Measurements from ENCODE around the gene KCTD15.

The KCTD15 gene

GRCh38 chr19:33798681-33799111 is 2.0 kb downstream of the KCTD15 start:
- DNase-seq = no peak

- DNase-seq = no peak
Observed at GRCh38 chr19:33799476-33799875, 2.8 kb downstream of the KCTD15 start.

GRCh38 chr19:33800012-33800680 is 3.5 kb downstream of the KCTD15 start:
- DNase-seq = no peak

GRCh38 chr19:33801411-33801810 is 4.7 kb downstream of the KCTD15 start:
- no peak for DNase-seq

- no peak for DNase-seq
Observed at GRCh38 chr19:33802001-33802400, 5.3 kb downstream of the KCTD15 start.

- DNase-seq = no peak
Observed at GRCh38 chr19:33802801-33803200, 6.1 kb downstream of the KCTD15 start.

GRCh38 chr19:33803383-33803782 is 6.7 kb downstream of the KCTD15 start:
- DNase-seq = no peak

- no peak for DNase-seq
Observed at GRCh38 chr19:33804021-33804799, 7.5 kb downstream of the KCTD15 start.

GRCh38 chr19:33805313-33805712 is 8.6 kb downstream of the KCTD15 start:
- no peak for DNase-seq

- no peak for DNase-seq
Observed at GRCh38 chr19:33805840-33806433, 9.3 kb downstream of the KCTD15 start.

- no peak for DNase-seq
Observed at GRCh38 chr19:33806434-33806881, 9.8 kb downstream of the KCTD15 start.

GRCh38 chr19:33808399-33808798 is 11.7 kb downstream of the KCTD15 start:
- DNase-seq = no peak

GRCh38 chr19:33809960-33810359 is 13.3 kb downstream of the KCTD15 start:
- no peak for DNase-seq

GRCh38 chr19:33810821-33811220 is 14.2 kb downstream of the KCTD15 start:
- no peak for DNase-seq

- no peak for DNase-seq
Observed at GRCh38 chr19:33811246-33811645, 14.6 kb downstream of the KCTD15 start.

- DNase-seq = no peak
Observed at GRCh38 chr19:33811736-33812387, 15.2 kb downstream of the KCTD15 start.

- no peak for DNase-seq
Observed at GRCh38 chr19:33812388-33813330, 16.0 kb downstream of the KCTD15 start.

- no peak for DNase-seq
Observed at GRCh38 chr19:33813391-33814101, 16.9 kb downstream of the KCTD15 start.

- DNase-seq = no peak
Observed at GRCh38 chr19:33814181-33815165, 17.8 kb downstream of the KCTD15 start.

Data from hematopoietic multipotent progenitor cell treated with erythropoietin and hydrocortisone succinate and interleukin-3 and kit ligand, for 6 days (in vitro differentiated cells).